ENCODE data around the gene PCYT1A. TPM values are rescaled to one million over a fixed set of nuclear protein-coding genes. Genes with fewer than 3 reads are reported as not detected.

PCYT1A gene
- total and polyA plus RNA-seq, 2 of the 13 experiments (the other 11 are each of a cell fraction or from before 2014, with no cell fraction given) = 26.4 to 45.3 TPM

DNA sequence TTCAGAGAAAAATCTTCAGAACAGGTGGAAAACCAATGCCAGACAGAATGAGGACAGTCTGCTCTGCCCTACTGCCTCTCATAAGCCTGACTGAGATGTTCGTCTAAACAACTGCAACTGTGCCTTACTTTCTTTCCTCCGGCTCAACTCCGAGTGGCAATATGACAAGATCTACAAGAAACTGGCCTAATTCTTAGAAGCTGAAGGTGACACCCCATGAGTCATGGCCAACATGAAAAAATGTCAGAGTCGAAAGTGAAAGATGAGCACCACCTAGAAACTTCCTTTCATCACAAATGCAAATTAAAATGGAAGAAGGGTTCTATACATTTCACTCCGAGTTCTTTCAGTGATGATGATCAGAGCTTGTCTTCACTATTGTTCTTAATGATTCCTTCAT lies 12.9 kb downstream of the PCYT1A start:
- H3K4me2 ChIP-seq (ENCODE audit: low read depth, low read length) = no peak overlapping the region

More for the DNA sequence above, 12.9 kb downstream of the PCYT1A start:
- Histone ChIP-seq H3K4me3 (replicated peaks in 1 of 3; ENCODE audit: insufficient read depth in 1 of 3, low read depth in 2 of 3, low read length in 3 of 3) (no peak overlapping the region), H2AFZ (ENCODE audit: low read length) (no peak overlapping the region), H3K27ac (ENCODE audit: extremely low read length, insufficient read depth, low read length) (no peak overlapping the region), H3K4me1 (ENCODE audit: insufficient read depth, low read length) (peaks cover 18% of the 10 kb centered on the region), H3K9ac (ENCODE audit: insufficient read depth, low read depth, low read length) (no peak overlapping the region), H3K79me2 (ENCODE audit: insufficient read depth, low read length) (peaks cover 51% of the 10 kb centered on the region), H3K9me3 (ENCODE audit: low read length) (no peaks in the 10 kb centered on the region), H4K20me1 (ENCODE audit: insufficient read depth, low read length) (no peaks in the 10 kb centered on the region), H3K27me3 (ENCODE audit: control insufficient read depth in 1 of 2, insufficient read depth in 2 of 2, low read length in 2 of 2) (no peaks in the 10 kb centered on the region), H3K36me3 (replicated peaks in 1 of 2; ENCODE audit: control insufficient read depth in 1 of 2, insufficient read depth in 2 of 2, low read length in 2 of 2) (peaks cover 11 to 15% of the 10 kb centered on the region in 2 experiments; a peak in 4 of 5 replicates)
- ChIA-PET CTCF (ENCODE audit: low intra/inter-chr PET ratio, low total read pairs) (no interaction called here), POLR2A (no interaction called here)
- intact Hi-C loops (cut with micrococcal nuclease; ENCODE audit: unreplicated experiment) (no loop called here), in situ Hi-C loops (cut with HindIII; ENCODE audit: extremely low pct_ligation_motif_present, low pct_unique_long_range_greater_than_20kb) (no loop called here)
- TF ChIP-seq, protein P1, sequence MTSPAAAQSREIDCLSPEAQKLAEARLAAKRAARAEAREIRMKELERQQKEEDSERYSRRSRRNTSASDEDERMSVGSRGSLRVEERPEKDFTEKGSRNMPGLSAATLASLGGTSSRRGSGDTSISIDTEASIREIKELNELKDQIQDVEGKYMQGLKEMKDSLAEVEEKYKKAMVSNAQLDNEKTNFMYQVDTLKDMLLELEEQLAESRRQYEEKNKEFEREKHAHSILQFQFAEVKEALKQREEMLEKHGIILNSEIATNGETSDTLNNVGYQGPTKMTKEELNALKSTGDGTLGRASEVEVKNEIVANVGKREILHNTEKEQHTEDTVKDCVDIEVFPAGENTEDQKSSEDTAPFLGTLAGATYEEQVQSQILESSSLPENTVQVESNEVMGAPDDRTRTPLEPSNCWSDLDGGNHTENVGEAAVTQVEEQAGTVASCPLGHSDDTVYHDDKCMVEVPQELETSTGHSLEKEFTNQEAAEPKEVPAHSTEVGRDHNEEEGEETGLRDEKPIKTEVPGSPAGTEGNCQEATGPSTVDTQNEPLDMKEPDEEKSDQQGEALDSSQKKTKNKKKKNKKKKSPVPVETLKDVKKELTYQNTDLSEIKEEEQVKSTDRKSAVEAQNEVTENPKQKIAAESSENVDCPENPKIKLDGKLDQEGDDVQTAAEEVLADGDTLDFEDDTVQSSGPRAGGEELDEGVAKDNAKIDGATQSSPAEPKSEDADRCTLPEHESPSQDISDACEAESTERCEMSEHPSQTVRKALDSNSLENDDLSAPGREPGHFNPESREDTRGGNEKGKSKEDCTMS (CRISPR knock-in tag; conservative IDR thresholded peaks at IDR 0.05) = no peak
- TF ChIP-seq STAG1 (CRISPR knock-in tag; IDR thresholded peaks at IDR 0.05) = no peak
- TF ChIP-seq, protein P2, sequence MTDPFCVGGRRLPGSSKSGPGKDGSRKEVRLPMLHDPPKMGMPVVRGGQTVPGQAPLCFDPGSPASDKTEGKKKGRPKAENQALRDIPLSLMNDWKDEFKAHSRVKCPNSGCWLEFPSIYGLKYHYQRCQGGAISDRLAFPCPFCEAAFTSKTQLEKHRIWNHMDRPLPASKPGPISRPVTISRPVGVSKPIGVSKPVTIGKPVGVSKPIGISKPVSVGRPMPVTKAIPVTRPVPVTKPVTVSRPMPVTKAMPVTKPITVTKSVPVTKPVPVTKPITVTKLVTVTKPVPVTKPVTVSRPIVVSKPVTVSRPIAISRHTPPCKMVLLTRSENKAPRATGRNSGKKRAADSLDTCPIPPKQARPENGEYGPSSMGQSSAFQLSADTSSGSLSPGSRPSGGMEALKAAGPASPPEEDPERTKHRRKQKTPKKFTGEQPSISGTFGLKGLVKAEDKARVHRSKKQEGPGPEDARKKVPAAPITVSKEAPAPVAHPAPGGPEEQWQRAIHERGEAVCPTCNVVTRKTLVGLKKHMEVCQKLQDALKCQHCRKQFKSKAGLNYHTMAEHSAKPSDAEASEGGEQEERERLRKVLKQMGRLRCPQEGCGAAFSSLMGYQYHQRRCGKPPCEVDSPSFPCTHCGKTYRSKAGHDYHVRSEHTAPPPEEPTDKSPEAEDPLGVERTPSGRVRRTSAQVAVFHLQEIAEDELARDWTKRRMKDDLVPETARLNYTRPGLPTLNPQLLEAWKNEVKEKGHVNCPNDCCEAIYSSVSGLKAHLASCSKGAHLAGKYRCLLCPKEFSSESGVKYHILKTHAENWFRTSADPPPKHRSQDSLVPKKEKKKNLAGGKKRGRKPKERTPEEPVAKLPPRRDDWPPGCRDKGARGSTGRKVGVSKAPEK (CRISPR knock-in tag; IDR thresholded peaks at IDR 0.05; ENCODE audit: borderline replicate concordance) = no peak
- TF ChIP-seq, protein P3, sequence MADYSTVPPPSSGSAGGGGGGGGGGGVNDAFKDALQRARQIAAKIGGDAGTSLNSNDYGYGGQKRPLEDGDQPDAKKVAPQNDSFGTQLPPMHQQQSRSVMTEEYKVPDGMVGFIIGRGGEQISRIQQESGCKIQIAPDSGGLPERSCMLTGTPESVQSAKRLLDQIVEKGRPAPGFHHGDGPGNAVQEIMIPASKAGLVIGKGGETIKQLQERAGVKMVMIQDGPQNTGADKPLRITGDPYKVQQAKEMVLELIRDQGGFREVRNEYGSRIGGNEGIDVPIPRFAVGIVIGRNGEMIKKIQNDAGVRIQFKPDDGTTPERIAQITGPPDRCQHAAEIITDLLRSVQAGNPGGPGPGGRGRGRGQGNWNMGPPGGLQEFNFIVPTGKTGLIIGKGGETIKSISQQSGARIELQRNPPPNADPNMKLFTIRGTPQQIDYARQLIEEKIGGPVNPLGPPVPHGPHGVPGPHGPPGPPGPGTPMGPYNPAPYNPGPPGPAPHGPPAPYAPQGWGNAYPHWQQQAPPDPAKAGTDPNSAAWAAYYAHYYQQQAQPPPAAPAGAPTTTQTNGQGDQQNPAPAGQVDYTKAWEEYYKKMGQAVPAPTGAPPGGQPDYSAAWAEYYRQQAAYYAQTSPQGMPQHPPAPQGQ (CRISPR knock-in tag; IDR thresholded peaks at IDR 0.05; ENCODE audit: borderline replicate concordance) = no peak
- TF ChIP-seq, protein P4, sequence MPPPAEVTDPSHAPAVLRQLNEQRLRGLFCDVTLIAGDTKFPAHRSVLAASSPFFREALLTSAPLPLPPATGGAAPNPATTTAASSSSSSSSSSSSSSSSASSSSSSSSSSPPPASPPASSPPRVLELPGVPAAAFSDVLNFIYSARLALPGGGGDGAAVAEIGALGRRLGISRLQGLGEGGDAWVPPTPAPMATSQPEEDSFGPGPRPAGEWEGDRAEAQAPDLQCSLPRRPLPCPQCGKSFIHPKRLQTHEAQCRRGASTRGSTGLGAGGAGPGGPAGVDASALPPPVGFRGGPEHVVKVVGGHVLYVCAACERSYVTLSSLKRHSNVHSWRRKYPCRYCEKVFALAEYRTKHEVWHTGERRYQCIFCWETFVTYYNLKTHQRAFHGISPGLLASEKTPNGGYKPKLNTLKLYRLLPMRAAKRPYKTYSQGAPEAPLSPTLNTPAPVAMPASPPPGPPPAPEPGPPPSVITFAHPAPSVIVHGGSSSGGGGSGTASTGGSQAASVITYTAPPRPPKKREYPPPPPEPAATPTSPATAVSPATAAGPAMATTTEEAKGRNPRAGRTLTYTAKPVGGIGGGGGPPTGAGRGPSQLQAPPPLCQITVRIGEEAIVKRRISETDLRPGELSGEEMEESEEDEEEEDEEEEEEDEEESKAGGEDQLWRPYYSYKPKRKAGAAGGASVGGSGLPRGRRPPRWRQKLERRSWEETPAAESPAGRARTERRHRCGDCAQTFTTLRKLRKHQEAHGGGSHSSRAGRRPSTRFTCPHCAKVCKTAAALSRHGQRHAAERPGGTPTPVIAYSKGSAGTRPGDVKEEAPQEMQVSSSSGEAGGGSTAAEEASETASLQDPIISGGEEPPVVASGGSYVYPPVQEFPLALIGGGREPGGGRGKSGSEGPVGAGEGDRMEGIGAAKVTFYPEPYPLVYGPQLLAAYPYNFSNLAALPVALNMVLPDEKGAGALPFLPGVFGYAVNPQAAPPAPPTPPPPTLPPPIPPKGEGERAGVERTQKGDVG (CRISPR knock-in tag; IDR thresholded peaks at IDR 0.05; ENCODE audit: borderline replicate concordance) = no peak
- TF ChIP-seq CENPX (CRISPR knock-in tag; IDR thresholded peaks at IDR 0.05) = no peak
- TF ChIP-seq ZNF724P (CRISPR knock-in tag; IDR thresholded peaks at IDR 0.05; ENCODE audit: borderline replicate concordance) = no peak
- TF ChIP-seq, protein P5, sequence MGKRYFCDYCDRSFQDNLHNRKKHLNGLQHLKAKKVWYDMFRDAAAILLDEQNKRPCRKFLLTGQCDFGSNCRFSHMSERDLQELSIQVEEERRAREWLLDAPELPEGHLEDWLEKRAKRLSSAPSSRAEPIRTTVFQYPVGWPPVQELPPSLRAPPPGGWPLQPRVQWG (CRISPR knock-in tag; IDR thresholded peaks at IDR 0.05; ENCODE audit: borderline replicate concordance, low read depth) = no peak
- FAIRE-seq = no peak
- BruUV-seq (replicated peaks) = no TSS peak
- WGBS (ENCODE audit: low lambda C conversion rate) = 98% methylated on average over 5 of the region's 5 CpGs
- no peak for DNase-seq (ENCODE audit: low spot score)
- no peak for ATAC-seq
